H54 (cell line): Measurements from ENCODE around the gene WWOX.
A peak's percentile ranks its signal among the peaks of the same experiment; 100 is the strongest.
"Not testable (repeated sequence)": the region's sequence is repeated elsewhere in the genome, so short reads cannot be mapped to it uniquely, and the experiment has no call there.

Experiments used
- DNase-seq: peaks from one replicate; pipeline ENCODE4 v3.0.0; 2011; ENCODE audit warnings: low spot score, mixed read lengths; ENCODE audit not compliant: insufficient read length
- FAIRE-seq: peaks from 3 replicates; lab custom pipeline; 2011; peaks lifted over from hg19 to GRCh38; lab: Jason Lieb, UNC
- POLR2A ChIP-seq: IDR thresholded peaks from 2 replicates; pipeline ENCODE4 v1.6.1; 2011; ENCODE audit warnings: low read depth, mild to moderate bottlenecking, low read length

WWOX gene

DNA sequence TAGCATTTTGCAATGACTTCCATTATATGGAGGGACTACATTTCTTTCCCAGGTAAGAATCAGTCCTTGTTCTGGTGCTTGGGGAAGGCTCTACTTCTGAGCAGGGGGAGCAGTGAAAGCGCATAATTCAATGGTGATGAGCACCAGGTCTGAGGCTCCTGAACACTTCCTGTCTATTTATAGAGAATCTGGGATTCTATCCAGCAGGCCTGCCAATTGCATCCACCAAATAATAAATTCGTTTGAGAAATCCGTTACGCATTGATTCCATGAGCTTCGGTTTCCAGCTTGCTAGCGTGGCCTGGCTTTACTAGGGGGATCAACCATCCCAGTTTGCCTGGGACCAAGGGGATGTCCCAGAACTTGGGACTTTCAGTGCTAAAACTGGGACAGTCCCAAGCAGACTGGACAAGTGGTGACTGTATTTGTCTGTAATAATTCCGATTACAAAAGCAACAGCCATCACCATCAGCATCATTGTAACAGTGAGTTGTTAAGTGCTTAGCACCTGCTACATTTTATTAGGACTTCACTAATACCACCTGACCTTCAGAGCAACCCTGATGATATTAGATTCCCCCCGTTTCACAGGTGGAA is 1151.1 kb downstream of the WWOX start:
- FAIRE-seq (no peak), DNase-seq (no peak)
- TF ChIP-seq POLR2A: no peak

GRCh38 chr16:79253100-79253631 is 1153.7 kb downstream of the WWOX start:
- FAIRE-seq (no peak), DNase-seq (no peak)
- TF ChIP-seq POLR2A: no peak

DNA sequence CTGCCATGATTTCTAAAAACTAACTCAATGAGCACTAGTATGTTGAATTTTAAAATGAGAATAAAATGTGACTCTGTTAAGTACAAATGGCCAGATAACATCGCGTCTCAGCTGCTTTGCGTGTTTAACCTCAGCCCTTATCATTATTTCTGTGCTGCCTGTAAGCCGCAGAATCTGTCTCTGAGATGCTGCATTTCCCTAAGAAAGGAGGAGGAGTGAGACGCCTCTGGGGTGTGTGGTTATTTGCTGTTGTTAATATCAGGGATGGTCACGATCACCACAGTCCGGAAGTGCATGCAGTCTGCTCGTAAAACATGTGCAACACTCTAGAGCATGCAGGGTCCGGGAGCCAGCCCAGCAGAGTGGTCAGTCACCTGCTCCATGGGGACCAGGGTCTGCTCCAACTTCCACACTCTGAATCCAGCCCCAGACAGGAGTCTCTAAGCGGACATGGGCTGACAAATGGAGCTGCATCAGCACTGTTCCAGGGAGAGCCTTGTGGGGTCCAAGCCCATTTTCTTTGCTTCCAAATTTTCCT is 1158.6 kb downstream of the WWOX start:
- TF ChIP-seq POLR2A: no peak
- DNase-seq (no peak), FAIRE-seq (no peak)

- DNase-seq, FAIRE-seq: not testable (repeated sequence)
Measured at GRCh38 chr16:79260890-79261289, 1161.4 kb downstream of the WWOX start.

DNA sequence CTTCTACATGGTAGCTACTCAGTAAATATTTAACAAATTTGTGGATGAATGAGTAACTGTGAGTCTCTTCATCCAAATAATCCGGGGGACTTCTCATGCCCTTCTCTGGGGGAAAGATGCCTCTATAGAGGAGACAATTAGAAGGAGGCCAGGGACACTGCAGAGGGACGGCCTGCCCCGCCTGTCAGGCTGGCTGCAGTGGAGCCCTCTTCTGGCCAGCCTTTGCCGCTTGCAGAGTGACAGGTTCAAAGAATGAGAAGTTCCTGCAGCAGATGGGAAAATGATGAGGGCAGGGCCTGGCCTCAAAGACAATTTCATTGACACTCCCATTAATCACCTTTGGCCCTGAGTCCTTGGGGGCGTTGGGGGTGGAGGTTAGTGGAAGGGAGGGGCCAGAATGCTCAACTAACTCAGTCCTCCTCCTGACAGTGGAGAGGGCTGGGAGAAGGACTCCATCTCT is 1162.1 kb downstream of the WWOX start:
- FAIRE-seq (no peak), DNase-seq (peak; percentile 17)
- TF ChIP-seq POLR2A: no peak

DNA sequence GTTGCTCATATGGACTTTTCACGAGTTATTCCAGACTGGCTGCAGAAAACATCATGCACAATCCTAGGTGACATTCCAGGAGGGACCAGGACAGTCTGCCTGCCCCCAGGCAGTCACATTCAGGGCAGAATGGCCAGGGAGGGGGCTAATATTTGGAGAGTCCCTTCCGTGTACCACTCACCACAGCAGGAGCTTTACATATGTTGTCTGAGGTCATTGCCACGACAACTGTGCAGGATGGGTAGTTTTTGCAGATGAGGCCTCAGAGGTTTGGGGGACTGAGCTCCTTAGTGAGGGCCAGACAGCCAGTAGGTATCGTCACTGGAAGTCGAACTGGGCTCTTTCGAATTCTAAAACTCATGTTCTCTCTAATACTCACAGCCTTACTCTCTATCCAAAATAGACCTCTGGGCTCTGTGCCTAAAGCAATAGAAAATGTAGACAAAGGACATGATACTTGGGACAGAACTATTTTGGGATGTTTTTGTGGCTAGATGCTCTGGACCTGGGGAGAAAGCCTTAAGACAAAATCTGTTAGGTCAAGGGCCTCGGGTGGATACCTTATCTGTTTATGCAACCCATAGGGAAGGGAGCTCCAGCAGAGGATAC is 1162.6 kb downstream of the WWOX start:
- FAIRE-seq (no peak), DNase-seq (no peak)
- no peak for TF ChIP-seq POLR2A
